Neural cell (in vitro differentiated cells): ENCODE measurements around the gene HDAC10. TPM values are rescaled to one million over a fixed set of nuclear protein-coding genes. Genes with fewer than 3 reads are reported as not detected.

Experiments
- H2AFZ ChIP-seq: fragments of 200-600, 300-800 bp; sonication (generic), shearing (Covaris generic); 2 replicates; pipeline ENCODE4 v1.6.0; 2014; ENCODE audit warnings: low read depth, mild to moderate bottlenecking, antibody characterized with exemption, low read length, moderate library complexity
- H3F3A ChIP-seq: fragments of 200-600 bp; shearing (Covaris generic); 2 replicates; pipeline ENCODE4 v1.6.1; 2016; ENCODE audit warnings: mild to moderate bottlenecking, moderate library complexity, mixed read lengths, antibody characterized with exemption, low read length; ENCODE audit not compliant: insufficient read depth, poor library complexity, severe bottlenecking
- H3K27ac ChIP-seq: fragments of 200-600, 300-800 bp; sonication (generic), shearing (Covaris generic); 2 replicates; pipeline ENCODE4 v1.5.1; 2014; ENCODE audit warnings: mild to moderate bottlenecking, low read length, moderate library complexity
- H3K27me3 ChIP-seq: fragments of 300-800, 200-600 bp; sonication (generic), shearing (Covaris generic); 2 replicates; pipeline ENCODE4 v1.6.0; 2014; ENCODE audit warnings: mild to moderate bottlenecking, low read depth, low read length, moderate library complexity; ENCODE audit not compliant: insufficient read depth
- H3K36me3 ChIP-seq: fragments of 300-800, 200-600 bp; sonication (generic), shearing (Covaris generic); 2 replicates; pipeline ENCODE4 v1.5.1; 2014; ENCODE audit warnings: mild to moderate bottlenecking, antibody characterized with exemption, low read length, moderate library complexity; ENCODE audit not compliant: insufficient read depth
- H3K4me2 ChIP-seq: fragments of 300-800, 200-600 bp; sonication (generic), shearing (Covaris generic); 2 replicates; pipeline ENCODE4 v1.6.0; 2014; ENCODE audit warnings: mild to moderate bottlenecking, low read length
- H3K4me3 ChIP-seq: fragments of 300-800, 200-600 bp; sonication (generic), shearing (Covaris generic); 2 replicates; pipeline ENCODE4 v1.5.1; 2014; ENCODE audit warnings: mild to moderate bottlenecking, low read length, moderate library complexity
- H3K79me2 ChIP-seq: fragments of 200-600 bp; shearing (Covaris generic); replicated peaks from 2 replicates; pipeline ENCODE4 v1.6.0; 2014; ENCODE audit warnings: mild to moderate bottlenecking, low read length, moderate library complexity; ENCODE audit not compliant: insufficient read depth
- H3K9ac ChIP-seq: fragments of 300-800, 200-600 bp; sonication (generic), shearing (Covaris generic); 2 replicates; pipeline ENCODE4 v1.6.1; 2016; ENCODE audit warnings: mild to moderate bottlenecking, low read length, mixed read lengths
- H3K9me2 ChIP-seq: fragments of 200-600 bp; shearing (Covaris generic); 2 replicates; pipeline ENCODE4 v1.6.1; 2016; ENCODE audit warnings: mild to moderate bottlenecking, low read length, mixed read lengths; ENCODE audit not compliant: insufficient read depth
- H3K9me3 ChIP-seq: fragments of 200-600, 300-800 bp; sonication (generic), shearing (Covaris generic); 2 replicates; pipeline ENCODE4 v1.6.1; 2016; ENCODE audit warnings: mild to moderate bottlenecking, mixed run types, low read length, moderate library complexity, mixed read lengths
- H4K20me1 ChIP-seq: fragments of 200-600 bp; shearing (Covaris generic); 2 replicates; pipeline ENCODE4 v1.6.1; 2016; ENCODE audit warnings: mild to moderate bottlenecking, mixed run types; ENCODE audit not compliant: insufficient read depth
- EP300 ChIP-seq: fragments of 450-650 bp; conservative IDR thresholded peaks from 2 replicates; pipeline ENCODE4 v1.6.1; 2014; ENCODE audit warnings: antibody characterized with exemption, mild to moderate bottlenecking, moderate library complexity; ENCODE audit not compliant: poor library complexity, severe bottlenecking
- EZH2 ChIP-seq: fragments of 200-600, 300-800 bp; shearing (Covaris generic), sonication (generic); IDR thresholded peaks from 2 replicates; pipeline ENCODE4 v1.6.1; 2014; ENCODE audit warnings: antibody characterized with exemption, low read length, borderline replicate concordance, mild to moderate bottlenecking; ENCODE audit not compliant: insufficient read depth, poor library complexity, severe bottlenecking
- MXI1 ChIP-seq: fragments of 450-650 bp; conservative IDR thresholded peaks from 2 replicates; pipeline ENCODE4 v1.6.1; 2014; ENCODE audit warnings: antibody characterized with exemption, mild to moderate bottlenecking; ENCODE audit not compliant: poor library complexity, severe bottlenecking
- POLR2AphosphoS5 ChIP-seq: IDR thresholded peaks from 2 replicates; pipeline ENCODE4 v1.6.1; 2012
- RAD21 ChIP-seq: fragments of 450-650 bp; conservative IDR thresholded peaks from 2 replicates; pipeline ENCODE4 v1.6.1; 2014; ENCODE audit warnings: antibody characterized with exemption, mild to moderate bottlenecking, moderate library complexity
- SMC3 ChIP-seq: fragments of 450-650 bp; conservative IDR thresholded peaks from 2 replicates; pipeline ENCODE4 v1.6.1; 2014; ENCODE audit warnings: antibody characterized with exemption, mild to moderate bottlenecking, moderate library complexity; ENCODE audit not compliant: poor library complexity
- TAF1 ChIP-seq: IDR thresholded peaks from 2 replicates; pipeline ENCODE4 v1.6.1; 2012; ENCODE audit warnings: low read depth
- polyA plus RNA-seq: library from polyadenylated mRNA; depleted of rRNA; stranded (reverse); fragments of >200 nt; gene quantifications from 2 replicates; pipeline ENCODE4 v1.2.3, GENCODE V29; 2014
- TF ChIP-seq, protein P1 (sequence below): fragments of 450-650 bp; IDR thresholded peaks from 2 replicates; pipeline ENCODE4 v1.5.1; 2014; ENCODE audit warnings: antibody characterized with exemption, mild to moderate bottlenecking, moderate library complexity; ENCODE audit not compliant: poor library complexity, severe bottlenecking
- TF ChIP-seq, protein P2 (sequence below): IDR thresholded peaks from 2 replicates; pipeline ENCODE4 v1.6.1; 2012; ENCODE audit warnings: borderline replicate concordance

Gene HDAC10
- polyA plus RNA-seq, 1 donor from 2014 or later, result 39.1 TPM

DNA sequence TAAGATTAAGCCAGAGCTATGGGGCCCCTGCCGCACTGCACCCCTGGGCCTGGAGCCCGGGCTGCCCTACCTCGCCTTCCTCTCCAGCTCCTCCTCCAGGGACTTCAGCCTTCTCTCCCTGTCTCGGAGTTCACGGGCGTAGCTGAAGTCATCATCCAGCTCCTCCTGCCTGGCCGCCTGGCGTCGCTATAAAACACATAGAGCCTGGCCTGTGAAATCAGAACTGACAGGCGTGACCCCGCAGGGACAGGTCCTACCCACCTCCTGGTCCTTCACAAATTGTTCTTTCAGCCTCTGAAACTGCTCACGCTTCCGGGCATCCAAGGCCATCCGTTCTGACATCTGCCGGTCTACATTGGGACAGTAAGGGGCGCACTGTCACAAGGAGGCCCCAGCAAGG lies 27.0 kb downstream of the HDAC10 start:
- Histone ChIP-seq H3K27ac (no peak overlapping the region), H3K36me3 (no peaks in the 10 kb centered on the region), H3K9me2 (no peaks in the 10 kb centered on the region), H3K79me2 (no peaks in the 10 kb centered on the region), H3K9ac (no peak overlapping the region), H3K4me2 (no peak overlapping the region), H3F3A (no peaks in the 10 kb centered on the region), H3K9me3 (no peaks in the 10 kb centered on the region), H3K27me3 (no peaks in the 10 kb centered on the region), H2AFZ (no peak overlapping the region), H4K20me1 (no peaks in the 10 kb centered on the region), H3K4me3 (no peak overlapping the region)
- TF ChIP-seq MXI1, result no peak
- no peak for TF ChIP-seq TAF1

DNA sequence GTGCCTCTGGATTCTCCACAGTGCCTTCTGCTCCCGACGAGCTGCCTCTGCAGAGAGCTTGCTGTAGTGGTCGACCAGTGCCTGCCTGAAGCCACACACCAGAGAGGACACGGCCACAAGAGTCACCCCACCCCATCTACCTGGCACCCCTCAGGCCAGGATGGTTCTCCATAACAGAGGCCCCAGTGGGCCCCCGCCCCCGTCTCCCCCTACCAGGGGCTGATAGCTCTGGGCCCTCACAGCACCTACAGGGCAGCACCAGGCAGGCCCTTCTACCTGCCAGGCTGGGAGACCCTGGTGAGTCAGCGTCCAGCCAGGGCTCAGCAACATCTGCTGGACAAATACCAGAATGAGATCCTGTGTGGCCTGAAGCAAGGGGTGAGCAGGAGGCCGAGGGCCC lies 28.6 kb downstream of the HDAC10 start:
- no peaks in the 10 kb centered on the region for H3K9me3 ChIP-seq
- no peak overlapping the region for H3K4me2 ChIP-seq
- no peak overlapping the region for H3K9ac ChIP-seq
- no peaks in the 10 kb centered on the region for H3F3A ChIP-seq
- H3K27ac ChIP-seq, result no peak overlapping the region
- no peaks in the 10 kb centered on the region for H3K9me2 ChIP-seq
- H3K27me3 ChIP-seq, result no peaks in the 10 kb centered on the region
- H3K36me3 ChIP-seq, result no peaks in the 10 kb centered on the region
- no peaks in the 10 kb centered on the region for H4K20me1 ChIP-seq
- H3K4me3 ChIP-seq, result no peak overlapping the region
- H2AFZ ChIP-seq, result no peak overlapping the region
- no peaks in the 10 kb centered on the region for H3K79me2 ChIP-seq
- TF ChIP-seq, protein P1, sequence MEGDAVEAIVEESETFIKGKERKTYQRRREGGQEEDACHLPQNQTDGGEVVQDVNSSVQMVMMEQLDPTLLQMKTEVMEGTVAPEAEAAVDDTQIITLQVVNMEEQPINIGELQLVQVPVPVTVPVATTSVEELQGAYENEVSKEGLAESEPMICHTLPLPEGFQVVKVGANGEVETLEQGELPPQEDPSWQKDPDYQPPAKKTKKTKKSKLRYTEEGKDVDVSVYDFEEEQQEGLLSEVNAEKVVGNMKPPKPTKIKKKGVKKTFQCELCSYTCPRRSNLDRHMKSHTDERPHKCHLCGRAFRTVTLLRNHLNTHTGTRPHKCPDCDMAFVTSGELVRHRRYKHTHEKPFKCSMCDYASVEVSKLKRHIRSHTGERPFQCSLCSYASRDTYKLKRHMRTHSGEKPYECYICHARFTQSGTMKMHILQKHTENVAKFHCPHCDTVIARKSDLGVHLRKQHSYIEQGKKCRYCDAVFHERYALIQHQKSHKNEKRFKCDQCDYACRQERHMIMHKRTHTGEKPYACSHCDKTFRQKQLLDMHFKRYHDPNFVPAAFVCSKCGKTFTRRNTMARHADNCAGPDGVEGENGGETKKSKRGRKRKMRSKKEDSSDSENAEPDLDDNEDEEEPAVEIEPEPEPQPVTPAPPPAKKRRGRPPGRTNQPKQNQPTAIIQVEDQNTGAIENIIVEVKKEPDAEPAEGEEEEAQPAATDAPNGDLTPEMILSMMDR, result no peak
- TF ChIP-seq EZH2 (no peak), RAD21 (no peak), EP300 (no peak), TAF1 (no peak), POLR2AphosphoS5 (no peak), MXI1 (no peak), SMC3 (no peak)
- TF ChIP-seq, protein P2, sequence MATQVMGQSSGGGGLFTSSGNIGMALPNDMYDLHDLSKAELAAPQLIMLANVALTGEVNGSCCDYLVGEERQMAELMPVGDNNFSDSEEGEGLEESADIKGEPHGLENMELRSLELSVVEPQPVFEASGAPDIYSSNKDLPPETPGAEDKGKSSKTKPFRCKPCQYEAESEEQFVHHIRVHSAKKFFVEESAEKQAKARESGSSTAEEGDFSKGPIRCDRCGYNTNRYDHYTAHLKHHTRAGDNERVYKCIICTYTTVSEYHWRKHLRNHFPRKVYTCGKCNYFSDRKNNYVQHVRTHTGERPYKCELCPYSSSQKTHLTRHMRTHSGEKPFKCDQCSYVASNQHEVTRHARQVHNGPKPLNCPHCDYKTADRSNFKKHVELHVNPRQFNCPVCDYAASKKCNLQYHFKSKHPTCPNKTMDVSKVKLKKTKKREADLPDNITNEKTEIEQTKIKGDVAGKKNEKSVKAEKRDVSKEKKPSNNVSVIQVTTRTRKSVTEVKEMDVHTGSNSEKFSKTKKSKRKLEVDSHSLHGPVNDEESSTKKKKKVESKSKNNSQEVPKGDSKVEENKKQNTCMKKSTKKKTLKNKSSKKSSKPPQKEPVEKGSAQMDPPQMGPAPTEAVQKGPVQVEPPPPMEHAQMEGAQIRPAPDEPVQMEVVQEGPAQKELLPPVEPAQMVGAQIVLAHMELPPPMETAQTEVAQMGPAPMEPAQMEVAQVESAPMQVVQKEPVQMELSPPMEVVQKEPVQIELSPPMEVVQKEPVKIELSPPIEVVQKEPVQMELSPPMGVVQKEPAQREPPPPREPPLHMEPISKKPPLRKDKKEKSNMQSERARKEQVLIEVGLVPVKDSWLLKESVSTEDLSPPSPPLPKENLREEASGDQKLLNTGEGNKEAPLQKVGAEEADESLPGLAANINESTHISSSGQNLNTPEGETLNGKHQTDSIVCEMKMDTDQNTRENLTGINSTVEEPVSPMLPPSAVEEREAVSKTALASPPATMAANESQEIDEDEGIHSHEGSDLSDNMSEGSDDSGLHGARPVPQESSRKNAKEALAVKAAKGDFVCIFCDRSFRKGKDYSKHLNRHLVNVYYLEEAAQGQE, result no peak
